Gastroesophageal sphincter (tissue), 4 donors: ENCODE data around the gene MYO9A. TPM values are rescaled to one million over a fixed set of nuclear protein-coding genes. Genes with fewer than 3 reads are reported as not detected.

Source experiments
- ATAC-seq: fragments of 150-250 bp; one replicate; pipeline ENCODE4 v1.9.1; 2016; ENCODE audit warnings: mild to moderate bottlenecking, moderate library complexity
- H3K27ac ChIP-seq, 4 donors: fragments of 200-600 bp; sonication (generic) in 3 of 4; 1 replicate in 3 of 4; 2 replicates in 1 of 4; pipeline ENCODE4 v1.5.1; 2016 to 2019
- H3K27me3 ChIP-seq: fragments of 200-600 bp; sonication (generic); one replicate; pipeline ENCODE4 v1.5.1; 2019
- H3K36me3 ChIP-seq, 2 donors: fragments of 200-600 bp; sonication (generic); one replicate each; pipeline ENCODE4 v1.5.1; 2019; ENCODE audit warnings: control low read depth in 1 of 2
- H3K4me1 ChIP-seq, 3 donors: fragments of 200-600 bp; sonication (generic); 1 replicate in 2 of 3; 2 replicates in 1 of 3; pipeline ENCODE4 v1.5.1; 2016 to 2019; ENCODE audit warnings: control low read depth in 2 of 3
- H3K4me3 ChIP-seq, 2 donors: fragments of 200-600 bp; sonication (generic); one replicate each; pipeline ENCODE4 v1.5.1; 2019; ENCODE audit warnings: mild to moderate bottlenecking in 1 of 2, moderate library complexity in 1 of 2
- H3K9me3 ChIP-seq, 3 donors: fragments of 200-600 bp; sonication (generic); one replicate each; pipeline ENCODE4 v1.5.1; 2017 to 2019; ENCODE audit warnings: control low read depth in 2 of 3
- EP300 ChIP-seq: sonication (generic); formaldehyde crosslinking; IDR thresholded peaks from one replicate; pipeline ENCODE4 v1.6.1; 2017; ENCODE audit warnings: antibody characterized with exemption, mild to moderate bottlenecking
- POLR2A ChIP-seq, 2 donors: fragments of 450-650 bp; IDR thresholded peaks; one replicate each; pipeline ENCODE4 v1.6.1; 2017; ENCODE audit warnings: antibody characterized with exemption in 2 of 2, mild to moderate bottlenecking in 2 of 2, moderate library complexity in 1 of 2
- POLR2AphosphoS5 ChIP-seq: sonication (generic); formaldehyde crosslinking; IDR thresholded peaks from one replicate; pipeline ENCODE4 v1.6.1; 2017; ENCODE audit warnings: antibody characterized with exemption
- WGBS, 2 donors: methylation state at CpG; one replicate each; pipeline ENCODE4 v1.1.5; 2018; ENCODE audit warnings: low coverage in 1 of 2; 5-methylcytosine and 5-hydroxymethylcytosine counted together
- total RNA-seq, 4 donors: library from RNA; depleted of rRNA; stranded (reverse); fragments of >200 nt; gene quantifications; one replicate each; pipeline ENCODE4 v1.1.0, GENCODE V29; 2016
- TF ChIP-seq, protein P1 (sequence below), 4 experiments: fragments of 200-600 bp in 2 of 4; fragments of 450-650 bp in 2 of 4; sonication (generic) in 1 of 4; IDR thresholded peaks; one replicate each; pipeline ENCODE4 v1.5.1; 2017 to 2019; ENCODE audit warnings: antibody characterized with exemption in 4 of 4, mild to moderate bottlenecking in 2 of 4, moderate library complexity in 2 of 4

The MYO9A gene
- total RNA-seq, 4 donors from 2014 or later, result 74.5 to 118 (median 108) TPM

DNA sequence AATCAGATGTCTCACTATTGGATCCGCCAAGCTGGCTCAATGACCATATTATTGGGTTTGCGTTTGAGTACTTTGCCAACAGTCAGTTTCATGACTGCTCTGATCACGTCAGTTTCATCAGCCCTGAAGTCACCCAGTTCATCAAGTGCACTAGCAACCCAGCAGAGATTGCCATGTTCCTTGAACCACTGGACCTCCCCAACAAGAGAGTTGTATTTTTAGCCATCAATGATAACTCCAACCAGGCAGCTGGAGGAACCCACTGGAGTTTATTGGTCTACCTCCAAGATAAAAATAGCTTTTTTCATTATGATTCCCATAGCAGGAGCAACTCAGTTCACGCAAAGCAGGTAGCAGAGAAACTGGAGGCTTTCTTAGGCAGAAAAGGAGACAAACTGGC is 21.7 kb upstream of the MYO9A start:
- Histone ChIP-seq H3K4me3 (no peak overlapping the region), H3K9me3 (no peaks in the 10 kb centered on the region), H3K4me1 (peaks cover 0 to 21% (median 2%) of the 10 kb centered on the region in 3 donors), H3K27ac (no peak overlapping the region), H3K27me3 (no peaks in the 10 kb centered on the region), H3K36me3 (peaks cover 0 to 5% of the 10 kb centered on the region in 2 donors)
- WGBS, 2 donors, result 100% methylated on average over 1 to 4 of the region's 4 CpGs
- TF ChIP-seq, protein P1, sequence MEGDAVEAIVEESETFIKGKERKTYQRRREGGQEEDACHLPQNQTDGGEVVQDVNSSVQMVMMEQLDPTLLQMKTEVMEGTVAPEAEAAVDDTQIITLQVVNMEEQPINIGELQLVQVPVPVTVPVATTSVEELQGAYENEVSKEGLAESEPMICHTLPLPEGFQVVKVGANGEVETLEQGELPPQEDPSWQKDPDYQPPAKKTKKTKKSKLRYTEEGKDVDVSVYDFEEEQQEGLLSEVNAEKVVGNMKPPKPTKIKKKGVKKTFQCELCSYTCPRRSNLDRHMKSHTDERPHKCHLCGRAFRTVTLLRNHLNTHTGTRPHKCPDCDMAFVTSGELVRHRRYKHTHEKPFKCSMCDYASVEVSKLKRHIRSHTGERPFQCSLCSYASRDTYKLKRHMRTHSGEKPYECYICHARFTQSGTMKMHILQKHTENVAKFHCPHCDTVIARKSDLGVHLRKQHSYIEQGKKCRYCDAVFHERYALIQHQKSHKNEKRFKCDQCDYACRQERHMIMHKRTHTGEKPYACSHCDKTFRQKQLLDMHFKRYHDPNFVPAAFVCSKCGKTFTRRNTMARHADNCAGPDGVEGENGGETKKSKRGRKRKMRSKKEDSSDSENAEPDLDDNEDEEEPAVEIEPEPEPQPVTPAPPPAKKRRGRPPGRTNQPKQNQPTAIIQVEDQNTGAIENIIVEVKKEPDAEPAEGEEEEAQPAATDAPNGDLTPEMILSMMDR (IDR thresholded peaks at IDR 0.05), result no peak
- no peak for TF ChIP-seq POLR2A (IDR thresholded peaks at IDR 0.05)
- TF ChIP-seq EP300, result no peak
- TF ChIP-seq POLR2AphosphoS5, result no peak
- ATAC-seq, result no peak

DNA sequence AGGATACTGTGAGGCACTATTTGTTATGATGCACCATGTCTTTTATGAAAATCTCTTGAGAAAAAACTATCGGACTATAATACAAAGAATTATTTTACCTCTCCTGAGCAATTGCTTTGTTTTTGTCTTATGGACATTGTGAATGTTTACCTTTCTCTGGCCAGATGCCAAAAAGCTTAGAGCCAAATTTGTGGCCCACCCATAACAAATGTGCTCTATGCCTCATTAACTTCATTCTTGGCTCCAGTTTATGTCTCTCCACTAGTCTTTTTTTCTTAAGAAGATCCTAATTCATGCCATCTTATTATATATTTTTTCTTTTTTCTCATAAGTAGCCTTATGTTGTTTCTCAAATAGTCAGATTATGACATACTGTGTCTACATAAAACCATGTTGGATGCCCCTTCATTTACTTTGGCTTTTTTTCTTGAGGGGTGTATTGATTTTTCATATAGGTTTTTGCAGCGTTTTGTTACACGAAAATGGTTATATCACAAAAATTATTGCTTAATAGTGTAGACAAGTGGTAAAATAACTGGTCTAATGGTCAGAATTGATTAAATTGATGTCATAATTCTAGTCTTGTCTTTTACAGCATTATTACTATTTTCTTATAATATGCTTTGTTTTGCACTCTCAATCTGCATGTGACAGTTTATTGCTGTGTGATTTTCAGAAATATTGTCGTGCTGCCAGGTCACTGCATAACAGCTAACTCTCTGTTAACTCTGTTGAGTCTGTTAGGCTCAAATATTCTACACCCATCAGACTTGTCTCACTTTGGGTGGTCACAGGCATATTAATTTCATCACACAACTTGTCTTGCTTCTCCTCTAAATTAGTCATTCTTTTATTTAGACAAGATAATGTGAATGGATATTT is 18.5 kb upstream of the MYO9A start:
- peaks cover 0 to 16% (median 0%) of the 10 kb centered on the region in 3 donors for H3K4me1 ChIP-seq
- TF ChIP-seq EP300 (no peak), POLR2A (IDR thresholded peaks at IDR 0.05) (no peak), POLR2AphosphoS5 (no peak)
- TF ChIP-seq, protein P1 (IDR thresholded peaks at IDR 0.05), result no peak
- peaks cover 0 to 5% of the 10 kb centered on the region in 2 donors for H3K36me3 ChIP-seq
- 71 to 75% methylated on average over 4 of the region's 4 CpGs for WGBS, 2 donors
- no peak for ATAC-seq
- H3K27ac ChIP-seq, result no peak overlapping the region
- no peaks in the 10 kb centered on the region for H3K27me3 ChIP-seq
- no peaks in the 10 kb centered on the region for H3K9me3 ChIP-seq
- no peak overlapping the region for H3K4me3 ChIP-seq

DNA sequence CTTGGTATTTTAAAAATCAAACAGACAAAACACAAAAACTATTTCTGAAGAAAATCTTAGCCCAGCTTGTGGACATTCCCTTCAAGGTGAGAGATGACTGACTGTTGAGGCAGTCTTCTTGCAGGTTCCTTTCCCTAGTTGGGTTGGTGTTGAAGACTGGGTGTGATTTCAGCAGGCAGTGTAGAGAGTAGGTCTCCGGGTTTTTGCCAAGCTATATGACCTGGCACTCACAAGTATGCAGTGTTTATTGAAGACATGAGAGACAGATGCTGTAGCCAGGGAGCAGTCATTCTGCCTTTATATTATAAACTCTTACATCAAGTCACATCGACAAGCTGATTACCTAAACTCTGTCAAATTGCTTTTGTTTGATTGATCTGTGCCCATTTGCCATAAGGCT is 17.8 kb upstream of the MYO9A start:
- TF ChIP-seq, protein P1 (IDR thresholded peaks at IDR 0.05), result no peak
- TF ChIP-seq POLR2AphosphoS5 (no peak), EP300 (no peak), POLR2A (IDR thresholded peaks at IDR 0.05) (no peak)
- no peak for ATAC-seq
- WGBS, 2 donors, result 25 to 26% methylated on average over 2 of the region's 2 CpGs

DNA sequence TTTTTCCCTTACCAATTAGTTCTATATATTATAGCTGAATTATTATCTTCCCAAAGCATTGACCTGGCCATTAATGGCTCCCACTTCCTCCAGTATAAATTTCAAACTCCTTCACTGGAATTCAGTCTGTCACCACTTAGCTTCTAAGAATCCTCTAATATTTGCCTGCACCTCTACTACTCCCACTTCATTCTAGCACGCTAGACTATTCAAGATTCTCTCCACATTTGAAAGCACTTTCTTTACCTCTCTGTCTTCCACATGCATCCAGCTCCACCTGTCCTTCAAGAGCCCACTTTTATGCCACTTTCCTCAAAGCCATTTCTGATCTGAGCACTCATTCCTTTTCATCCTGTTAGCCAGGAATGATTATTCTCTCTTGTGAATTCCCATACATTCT is 15.3 kb upstream of the MYO9A start:
- Histone ChIP-seq H3K27ac (no peak overlapping the region), H3K9me3 (no peaks in the 10 kb centered on the region), H3K4me3 (no peak overlapping the region), H3K27me3 (no peaks in the 10 kb centered on the region), H3K4me1 (peaks cover 0 to 11% (median 0%) of the 10 kb centered on the region in 3 donors), H3K36me3 (no peaks in the 10 kb centered on the region)
- TF ChIP-seq POLR2A (IDR thresholded peaks at IDR 0.05) (no peak), POLR2AphosphoS5 (no peak), EP300 (no peak)
- TF ChIP-seq, protein P1 (IDR thresholded peaks at IDR 0.05), result no peak
- WGBS, 2 donors, result 100% methylated on average over 1 of the region's 1 CpG
- ATAC-seq, result no peak

More for the DNA sequence above, 17.8 kb upstream of the MYO9A start:
- H3K27me3 ChIP-seq, result no peaks in the 10 kb centered on the region
- no peak overlapping the region for H3K4me3 ChIP-seq
- no peaks in the 10 kb centered on the region for H3K9me3 ChIP-seq
- H3K36me3 ChIP-seq, result peaks cover 0 to 5% of the 10 kb centered on the region in 2 donors
- H3K4me1 ChIP-seq, result peaks cover 0 to 11% (median 0%) of the 10 kb centered on the region in 3 donors
- H3K27ac ChIP-seq, result no peak overlapping the region

DNA sequence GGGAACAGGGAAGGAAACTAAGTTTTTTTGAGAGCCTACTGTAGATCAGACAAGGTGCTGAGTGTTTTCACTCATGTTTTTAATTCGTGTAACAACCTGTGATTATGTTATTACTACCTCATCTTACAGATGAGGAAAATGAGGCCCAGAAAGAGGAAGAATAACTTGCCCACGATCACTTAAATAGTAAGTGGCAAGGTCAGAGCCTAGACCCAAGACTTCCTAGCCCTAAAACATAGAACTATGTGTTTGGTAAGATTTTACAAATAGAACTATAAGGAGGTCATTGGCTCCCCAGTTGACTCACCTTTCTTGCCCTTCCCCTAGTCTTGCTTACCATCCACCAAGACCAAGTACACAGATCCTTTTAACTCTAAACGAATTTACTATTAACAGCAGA is 14.0 kb upstream of the MYO9A start:
- ATAC-seq, result no peak
- H3K27me3 ChIP-seq, result no peaks in the 10 kb centered on the region
- TF ChIP-seq POLR2A (IDR thresholded peaks at IDR 0.05) (no peak), POLR2AphosphoS5 (no peak), EP300 (no peak)
- TF ChIP-seq, protein P1 (IDR thresholded peaks at IDR 0.05), result no peak
- no peaks in the 10 kb centered on the region for H3K36me3 ChIP-seq
- H3K4me1 ChIP-seq, result peaks cover 0 to 11% (median 0%) of the 10 kb centered on the region in 3 donors
- H3K9me3 ChIP-seq, result no peaks in the 10 kb centered on the region
- 61 to 88% methylated on average over 3 of the region's 3 CpGs for WGBS, 2 donors
- no peak overlapping the region for H3K4me3 ChIP-seq
- no peak overlapping the region for H3K27ac ChIP-seq
